ENCODE measurements around the gene PCSK7. TPM values are rescaled to one million over a fixed set of nuclear protein-coding genes. Genes with fewer than 3 reads are reported as not detected.

PCSK7 gene
- total and polyA plus RNA-seq, 2 of the 8 experiments (the other 6 are each of a cell fraction or from before 2014, with no cell fraction given), result 23.4 to 38.5 TPM

DNA sequence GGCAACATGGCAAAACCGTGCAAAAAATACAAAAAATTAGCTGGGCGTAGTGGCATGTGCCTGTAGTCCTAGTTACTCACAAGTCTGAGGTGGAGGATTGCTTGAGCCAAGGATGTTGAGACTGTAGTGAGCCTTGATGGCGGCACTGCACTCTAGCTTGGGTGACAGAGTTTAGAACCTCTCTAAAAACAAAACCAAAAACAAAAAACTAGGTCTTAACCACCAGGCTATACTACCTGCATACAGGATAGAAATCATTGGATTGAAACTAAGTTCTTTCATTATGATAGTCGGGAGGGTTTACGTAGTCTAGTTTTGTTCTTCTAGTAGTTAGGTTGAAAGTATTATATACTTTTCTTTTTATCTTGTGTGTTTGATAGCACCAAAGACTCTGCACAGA is 6.3 kb upstream of the PCSK7 start:
- H4K8ac ChIP-seq (ENCODE audit: extremely low read depth, insufficient read depth, low read length), result no peak overlapping the region
- H3K79me1 ChIP-seq (ENCODE audit: low read depth, low read length), result no peaks in the 10 kb centered on the region
- peaks cover 0 to 20% of the 10 kb centered on the region in 2 experiments; a peak in 2 of 4 replicates for H3K79me2 ChIP-seq (ENCODE audit: control insufficient read depth in 1 of 2, insufficient read depth in 2 of 2, low read length in 2 of 2)
- no peak for FAIRE-seq
- ChIA-PET CTCF (ENCODE audit: partially characterized antibody) (interaction anchor here (0.6 kb wide), 1 partner anchor 157 kb away, joined by 3 read pairs; no protein-coding TSS in a partner anchor), POLR2A (ENCODE audit: partially characterized antibody) (no interaction called here)
- no peak overlapping the region for H3K4me2 ChIP-seq (ENCODE audit: insufficient read depth in 1 of 2, low read depth in 2 of 2, low read length in 2 of 2)
- WGBS, 2 experiments (ENCODE audit: extremely low coverage in 1 of 2, insufficient coverage in 1 of 2, insufficient read length in 1 of 2, insufficient replicate concordance in 2 of 2, low coverage in 1 of 2, low lambda C conversion rate in 2 of 2, missing lambda C conversion rate in 1 of 2), result 97% methylated on average over 5 of the region's 5 CpGs; no CpG with 5 or more reads in 1 of the 2 experiments
- H2BK20ac ChIP-seq (ENCODE audit: low read length), result no peak overlapping the region
- no peak overlapping the region for H3K9ac ChIP-seq (replicated peaks in 1 of 4; ENCODE audit: extremely low read depth in 1 of 4, low read depth in 3 of 4, low read length in 3 of 4)
- DNase-seq (ENCODE audit: low read depth in 1 of 2, low spot score in 2 of 2), result no peak
- no peak overlapping the region for H4K5ac ChIP-seq (ENCODE audit: insufficient read length, low read depth, low read length)
- no peak overlapping the region for H2AK5ac ChIP-seq (ENCODE audit: low read depth, low read length)
- H3K36me3 ChIP-seq (ENCODE audit: control insufficient read depth in 2 of 4, insufficient read depth in 4 of 4, low read length in 3 of 4), result peaks cover 0 to 30% (median 10%) of the 10 kb centered on the region in 4 experiments; a peak in 6 of 8 replicates
- H3K4me3 ChIP-seq (ENCODE audit: extremely low read depth in 1 of 4, insufficient read depth in 2 of 4, low read depth in 3 of 4, low read length in 4 of 4), result no peak overlapping the region
- H4K20me1 ChIP-seq (replicated peaks in 1 of 2; ENCODE audit: control insufficient read depth in 1 of 2, insufficient read depth in 2 of 2, low read length in 2 of 2), result no peaks in the 10 kb centered on the region
- H3K18ac ChIP-seq (ENCODE audit: extremely low read depth, low read length), result no peak overlapping the region
- no peaks in the 10 kb centered on the region for H3K23me2 ChIP-seq (ENCODE audit: low read depth, low read length)
- no peak overlapping the region for H4K91ac ChIP-seq (replicated peaks; ENCODE audit: insufficient read length, low read length)
- no peak overlapping the region for H2BK5ac ChIP-seq (ENCODE audit: low read depth, low read length)
- H2BK120ac ChIP-seq (replicated peaks; ENCODE audit: low read depth, low read length), result no peak overlapping the region
- H2BK15ac ChIP-seq (ENCODE audit: low read length), result no peak overlapping the region
- H3K23ac ChIP-seq (ENCODE audit: insufficient read length), result no peak overlapping the region
- H3K9me3 ChIP-seq (ENCODE audit: insufficient read depth in 2 of 2, low read depth in 1 of 2, low read length in 1 of 2), result no peaks in the 10 kb centered on the region
- TF ChIP-seq SP4 (IDR thresholded peaks at IDR 0.05; ENCODE audit: low read length), result no peak
- H3K27ac ChIP-seq (ENCODE audit: low read depth, low read length), result no peak overlapping the region
- no peak overlapping the region for H2BK12ac ChIP-seq (ENCODE audit: low read depth, low read length)
- H3K4ac ChIP-seq (replicated peaks; ENCODE audit: insufficient read length, low read depth, low read length), result no peak overlapping the region
- no peak overlapping the region for H3K14ac ChIP-seq (ENCODE audit: insufficient read length)
- H2AFZ ChIP-seq (ENCODE audit: low read length), result no peak overlapping the region
- H3K4me1 ChIP-seq (replicated peaks in 1 of 4; ENCODE audit: control insufficient read depth in 3 of 4, insufficient read depth in 4 of 4, low read length in 3 of 4), result peaks cover 0 to under 1% (median under 1%) of the 10 kb centered on the region in 4 experiments; a peak in 2 of 7 replicates
- H3K27me3 ChIP-seq (replicated peaks in 1 of 4; ENCODE audit: control insufficient read depth in 3 of 4, extremely low read depth in 1 of 4, insufficient read depth in 3 of 4, low read length in 3 of 4), result no peaks in the 10 kb centered on the region
- no peak overlapping the region for H3K56ac ChIP-seq (replicated peaks; ENCODE audit: insufficient read length, low read depth, low read length)

Measured in H1 (cell line).